ENCODE data around the gene CCNI.
"Not testable (repeated sequence)": the region's sequence is repeated elsewhere in the genome, so short reads cannot be mapped to it uniquely, and the experiment has no call there.

Gene CCNI

DNA sequence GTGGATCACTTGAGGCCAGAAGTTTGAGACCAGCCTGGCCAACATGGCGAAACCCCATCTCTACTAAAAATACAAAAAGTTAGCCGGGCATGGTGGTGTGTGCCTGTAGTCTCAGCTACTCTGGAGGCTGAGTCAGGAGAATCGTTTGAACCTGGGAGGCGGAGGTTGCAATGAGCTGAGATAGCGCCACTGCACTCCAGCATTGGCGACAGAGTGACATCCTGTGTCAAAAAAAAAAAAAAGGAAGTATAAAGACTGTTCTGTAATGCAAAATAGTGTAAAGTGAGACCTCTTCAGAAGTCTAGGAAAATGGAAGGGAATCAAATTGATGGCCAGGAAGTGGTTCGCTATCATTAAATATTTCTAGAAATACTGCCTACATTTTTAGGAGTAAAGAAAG lies 5.0 kb upstream of the CCNI start:
- DNase-seq = not testable (repeated sequence)

DNA sequence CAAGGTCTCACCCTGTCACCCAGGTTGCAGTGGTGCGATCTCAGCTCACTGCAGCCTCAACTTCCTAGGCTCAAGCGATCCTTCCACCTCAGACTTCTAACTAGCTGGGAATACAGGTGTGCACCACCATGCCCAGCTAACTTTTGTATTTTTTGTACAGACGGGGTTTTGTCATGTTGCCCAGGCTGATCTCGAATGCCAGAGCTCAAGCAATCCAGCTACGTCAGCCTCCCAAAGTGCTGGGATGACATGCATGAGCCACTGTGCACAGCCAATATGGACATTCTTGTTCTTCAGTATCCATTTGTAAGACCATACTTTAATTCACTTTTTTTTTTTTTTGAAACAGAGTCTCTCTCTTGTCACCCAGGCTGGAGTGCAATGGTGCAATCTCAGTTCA lies 3.5 kb upstream of the CCNI start:
- DNase-seq = no peak

DNA sequence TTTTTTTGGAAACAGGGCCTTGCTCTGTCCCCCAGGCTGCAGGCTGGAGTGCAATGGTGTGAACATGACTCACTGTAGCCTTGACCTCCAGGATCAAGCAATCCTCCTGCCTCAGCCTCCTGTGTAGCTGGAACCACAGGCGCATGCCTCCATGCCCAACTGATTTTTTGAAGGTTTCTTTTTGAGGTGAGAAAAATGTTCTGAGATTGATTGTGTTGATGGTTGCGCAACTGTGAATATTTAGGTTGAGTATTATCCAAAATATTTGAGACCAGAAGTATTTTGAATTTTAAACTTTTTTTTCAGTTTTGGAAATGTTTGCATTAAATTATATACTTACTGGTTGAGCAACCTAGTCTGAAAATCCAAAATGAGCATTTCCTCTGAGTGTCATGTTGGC lies 2.6 kb upstream of the CCNI start:
- DNase-seq = no peak

DNA sequence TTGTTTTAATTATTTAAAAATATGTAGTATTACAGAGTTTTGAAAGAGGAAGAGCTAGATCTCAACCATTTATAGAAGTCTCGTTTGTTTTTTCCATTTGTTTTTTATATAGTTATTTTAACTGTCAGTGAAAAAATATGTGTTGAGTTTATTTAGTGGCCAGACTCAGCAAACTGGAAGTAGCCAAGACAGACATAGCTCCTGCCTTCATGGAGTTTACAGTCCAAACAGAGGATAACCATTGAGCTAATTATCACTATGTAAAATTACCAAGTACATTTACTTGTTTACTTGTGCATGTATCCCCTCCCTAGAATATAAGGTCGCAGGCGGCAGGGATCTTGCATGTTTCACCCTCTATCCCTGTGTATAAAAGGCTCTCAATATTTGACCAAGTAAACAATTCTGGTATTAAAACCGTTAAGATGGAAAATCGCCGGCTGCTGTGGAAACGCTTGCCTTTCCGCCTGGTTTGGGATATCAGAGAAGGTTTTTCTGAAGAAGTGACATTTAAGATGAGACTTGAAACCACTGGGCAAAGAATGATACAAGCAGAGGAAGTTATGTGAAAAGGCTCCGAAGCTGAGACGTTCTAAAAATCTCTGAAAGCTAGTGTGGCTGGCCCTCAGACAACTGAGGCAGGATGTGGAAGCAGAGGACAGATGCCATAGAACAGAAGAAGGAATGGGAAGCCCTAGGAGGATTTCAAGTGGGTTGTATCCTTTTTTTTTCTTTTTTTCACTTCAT lies 1.3 kb upstream of the CCNI start:
- DNase-seq = no peak

DNA sequence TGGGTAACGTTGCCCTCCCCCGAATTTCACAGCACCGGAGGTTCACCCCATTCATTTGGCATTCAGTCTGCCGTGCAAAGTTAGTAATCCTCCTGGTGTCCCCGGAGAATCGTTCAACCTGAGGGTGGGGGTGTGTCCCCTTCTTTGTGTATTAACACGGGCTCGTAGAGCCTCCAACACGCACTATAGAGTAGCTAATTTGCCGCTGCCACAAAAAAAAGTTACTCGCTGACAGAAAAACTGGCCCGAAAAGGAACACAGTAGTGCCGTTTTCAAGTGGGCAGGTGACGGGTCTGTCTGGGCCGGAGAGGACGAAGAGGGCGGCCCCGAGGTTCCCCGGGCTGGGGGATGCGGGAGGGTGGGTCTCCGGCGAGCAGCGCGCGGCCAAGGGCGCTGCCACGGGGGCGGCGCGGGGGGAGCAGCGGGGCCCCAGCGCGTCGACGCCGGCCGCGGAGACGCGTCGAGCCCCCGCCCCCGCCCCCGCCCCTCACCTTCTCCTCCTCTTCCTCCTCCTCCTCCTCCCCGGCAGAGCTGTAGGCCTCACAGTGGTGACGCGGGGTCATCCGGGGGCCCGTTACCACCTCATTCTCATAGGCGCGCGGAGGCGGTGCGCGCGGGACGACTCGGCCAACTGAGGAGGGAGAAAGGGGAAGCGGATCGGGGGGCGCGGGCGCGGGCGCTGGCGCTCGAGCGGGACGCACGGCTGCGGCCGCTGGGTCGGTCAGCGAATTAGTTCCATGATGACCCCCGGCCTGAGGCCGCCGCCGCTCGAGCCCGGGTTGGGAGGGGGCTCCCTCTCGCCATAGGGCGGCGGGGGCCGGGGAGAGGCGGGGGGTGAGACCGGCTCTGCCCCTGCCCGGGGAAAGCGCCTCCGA lies 571 bp downstream of the CCNI start:
- DNase-seq = peak; percentile 83

GRCh38 chr4:77074381-77074831 lies 1.4 kb downstream of the CCNI start:
- no peak for DNase-seq

GRCh38 chr4:77073981-77074380 lies 1.8 kb downstream of the CCNI start:
- DNase-seq = no peak

DNA sequence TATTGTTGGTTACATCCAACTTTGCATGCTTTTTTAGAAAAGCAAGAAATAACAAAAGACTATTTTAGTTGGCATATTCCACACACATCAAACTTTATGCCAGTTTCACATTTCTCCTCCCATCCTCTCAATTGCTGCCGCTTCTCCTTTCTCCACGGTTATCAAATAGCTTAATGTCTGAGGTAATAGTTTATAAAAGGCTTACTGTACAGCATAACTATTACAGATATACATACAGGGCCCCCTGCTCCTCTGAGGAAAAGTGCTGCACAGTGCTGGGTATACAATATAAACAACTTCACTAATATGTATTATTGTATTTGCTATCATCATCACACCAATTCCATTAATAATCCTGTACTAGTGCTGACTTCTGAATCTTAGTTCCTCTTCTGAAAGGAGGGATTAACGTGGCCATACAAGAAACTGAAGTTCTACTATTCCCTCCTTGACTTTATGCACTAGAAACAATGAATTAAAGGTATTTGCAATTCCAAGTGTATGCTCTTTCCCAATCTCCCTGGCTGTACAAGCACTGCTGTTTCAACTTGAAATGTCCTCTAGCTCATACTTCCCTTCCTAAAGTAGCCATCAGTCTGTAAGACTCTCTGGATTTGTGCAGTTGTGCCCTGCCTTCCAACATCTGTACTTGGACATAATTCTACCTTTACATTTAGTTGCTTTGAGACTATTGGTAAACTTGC lies 2.5 kb downstream of the CCNI start:
- DNase-seq = no peak

DNA sequence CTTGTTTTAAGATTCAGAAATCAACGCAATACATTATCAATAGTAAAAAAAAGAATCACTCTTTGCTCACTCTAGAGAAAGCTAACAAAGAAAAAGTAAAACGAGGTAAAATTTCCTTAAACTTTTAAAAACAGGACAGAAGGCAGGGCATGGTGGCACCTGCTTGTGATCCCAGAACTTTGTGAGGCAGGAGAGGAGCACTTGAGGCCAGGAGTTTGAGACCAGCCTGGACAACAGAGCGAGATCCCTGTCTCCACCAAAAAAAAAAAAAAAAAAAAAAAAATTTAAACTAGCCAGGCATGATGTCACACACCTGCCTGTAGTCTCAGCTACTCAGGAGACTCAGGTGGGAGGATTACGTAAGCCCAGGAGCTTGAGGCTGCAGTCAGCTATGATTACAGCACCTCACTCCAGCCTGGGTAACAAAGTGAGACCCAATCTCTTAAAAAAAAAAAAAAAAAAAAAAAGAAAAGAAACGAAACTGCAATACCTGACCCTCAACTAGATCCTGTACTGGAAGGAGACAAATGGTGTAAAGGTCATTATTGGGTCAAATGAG lies 3.5 kb downstream of the CCNI start:
- DNase-seq = no peak

DNA sequence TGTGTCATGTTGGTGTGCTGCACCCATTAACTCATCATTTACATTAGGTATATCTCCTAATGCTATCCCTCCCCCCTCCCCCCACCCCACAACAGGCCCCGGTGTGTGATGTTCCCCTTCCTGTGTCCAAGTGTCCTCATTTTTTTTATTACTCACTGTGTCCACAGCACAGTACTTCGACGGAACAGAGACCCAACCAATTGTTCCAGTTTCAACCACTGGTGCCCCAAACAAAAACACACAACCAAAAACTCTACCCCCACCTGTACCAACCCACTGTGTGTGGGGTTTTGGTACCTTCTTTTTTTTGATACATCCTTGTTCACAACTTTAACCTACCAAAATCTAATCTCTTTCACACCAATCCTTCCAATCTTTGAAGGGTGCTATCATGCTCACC lies 6.3 kb downstream of the CCNI start:
- DNase-seq = not testable (repeated sequence)

GRCh38 chr4:77065382-77065781 lies 10.4 kb downstream of the CCNI start:
- DNase-seq = no peak

DNA sequence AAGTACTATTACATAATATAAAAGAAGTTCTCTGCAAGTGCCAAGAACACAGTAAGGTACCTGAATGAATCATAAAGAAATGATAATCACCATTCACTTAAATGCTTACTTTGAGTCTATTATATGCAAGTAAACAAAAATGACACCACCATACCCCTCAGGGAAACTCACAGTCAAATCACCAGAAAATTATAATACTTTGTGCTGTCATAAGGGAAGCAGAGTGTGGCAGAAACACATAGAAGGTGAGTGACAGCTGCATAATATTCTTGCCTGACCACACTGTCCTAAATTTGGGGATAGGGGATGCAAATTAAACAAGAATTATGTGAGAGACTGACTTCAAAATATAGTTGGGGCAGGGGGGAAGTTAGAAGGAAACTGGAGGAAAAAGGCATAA lies 12.9 kb downstream of the CCNI start:
- no peak for DNase-seq

DNA sequence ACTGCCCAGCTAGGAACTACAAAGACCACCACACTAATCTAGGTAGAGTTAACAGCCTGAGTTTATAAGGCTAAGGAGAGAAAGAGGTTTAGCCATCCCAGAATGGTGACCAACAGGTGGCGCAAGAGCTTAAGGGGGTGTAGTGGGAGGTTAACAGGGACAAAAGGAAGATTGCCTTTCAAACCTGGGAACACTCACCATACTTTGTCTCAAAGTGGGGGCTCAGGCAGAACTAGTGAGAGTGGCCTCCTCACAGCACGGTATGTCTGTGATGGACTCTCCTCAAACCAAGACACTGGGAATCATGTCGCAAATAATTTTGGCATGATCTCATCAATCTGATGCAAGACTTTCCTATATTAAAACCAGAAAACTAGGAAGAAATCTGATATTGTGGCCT lies 23.4 kb downstream of the CCNI start:
- peak; percentile 80 for DNase-seq

DNA sequence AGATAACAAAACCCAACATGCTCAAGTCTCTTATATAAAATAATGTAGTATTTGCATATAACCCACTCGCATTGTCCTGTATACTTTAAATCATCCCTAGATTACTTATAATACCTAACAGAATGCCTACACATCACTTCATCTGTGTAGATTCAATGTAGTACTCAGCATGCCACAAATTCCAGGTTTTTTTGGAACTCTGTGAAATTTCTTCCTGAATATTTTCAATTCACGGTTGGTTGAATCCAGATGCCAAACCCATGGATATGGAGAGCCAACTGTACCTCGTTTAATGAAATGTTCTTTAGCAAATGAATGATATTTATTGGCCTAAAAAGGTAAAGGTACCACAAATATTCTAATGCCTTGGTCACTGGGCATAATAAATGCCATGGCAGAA lies 24.8 kb downstream of the CCNI start:
- DNase-seq = no peak

DNA sequence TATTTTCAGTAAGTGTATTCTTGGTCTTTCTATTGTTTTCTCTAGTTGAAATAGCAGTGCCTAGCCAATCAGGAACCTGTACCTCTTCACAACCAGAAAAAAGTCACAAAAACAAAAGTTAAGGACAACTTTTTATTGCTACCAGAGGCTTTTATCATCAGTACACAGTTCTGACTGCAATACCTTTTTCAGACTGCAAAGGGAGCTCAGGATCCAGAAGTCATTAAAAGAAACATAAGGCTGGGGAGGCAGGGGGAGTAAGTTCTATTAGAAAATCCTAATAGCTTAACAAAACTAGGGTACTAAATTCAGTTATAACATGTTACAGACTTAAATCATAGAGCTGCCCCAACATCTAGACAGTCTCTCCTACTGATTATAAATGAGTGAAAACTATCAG lies 28.8 kb downstream of the CCNI start:
- no peak for DNase-seq

DNA sequence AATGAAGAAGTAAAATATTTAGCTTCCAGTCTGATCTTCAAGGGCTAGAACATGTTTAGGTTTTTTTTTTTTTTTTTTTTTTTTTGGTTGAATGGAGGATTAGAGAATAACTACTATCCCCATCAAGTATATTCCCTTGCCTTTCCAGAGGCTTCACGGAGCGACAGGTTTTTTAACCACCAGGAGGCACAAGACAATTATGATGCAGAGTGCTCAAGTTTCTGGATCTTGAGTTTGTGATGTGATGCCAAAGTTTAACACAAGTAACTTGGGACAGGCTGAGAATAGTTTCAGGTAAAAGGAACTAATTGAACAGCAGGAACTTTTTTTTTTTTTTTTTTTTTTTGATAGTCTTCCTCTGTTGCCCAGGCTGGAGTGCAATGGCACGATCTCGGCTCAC lies 30.3 kb downstream of the CCNI start:
- DNase-seq = no peak

GRCh38 chr4:77044461-77045150 lies 31.2 kb downstream of the CCNI start:
- DNase-seq = no peak

- no peak for DNase-seq
Observed at GRCh38 chr4:77043507-77044136, 32.2 kb downstream of the CCNI start.

DNA sequence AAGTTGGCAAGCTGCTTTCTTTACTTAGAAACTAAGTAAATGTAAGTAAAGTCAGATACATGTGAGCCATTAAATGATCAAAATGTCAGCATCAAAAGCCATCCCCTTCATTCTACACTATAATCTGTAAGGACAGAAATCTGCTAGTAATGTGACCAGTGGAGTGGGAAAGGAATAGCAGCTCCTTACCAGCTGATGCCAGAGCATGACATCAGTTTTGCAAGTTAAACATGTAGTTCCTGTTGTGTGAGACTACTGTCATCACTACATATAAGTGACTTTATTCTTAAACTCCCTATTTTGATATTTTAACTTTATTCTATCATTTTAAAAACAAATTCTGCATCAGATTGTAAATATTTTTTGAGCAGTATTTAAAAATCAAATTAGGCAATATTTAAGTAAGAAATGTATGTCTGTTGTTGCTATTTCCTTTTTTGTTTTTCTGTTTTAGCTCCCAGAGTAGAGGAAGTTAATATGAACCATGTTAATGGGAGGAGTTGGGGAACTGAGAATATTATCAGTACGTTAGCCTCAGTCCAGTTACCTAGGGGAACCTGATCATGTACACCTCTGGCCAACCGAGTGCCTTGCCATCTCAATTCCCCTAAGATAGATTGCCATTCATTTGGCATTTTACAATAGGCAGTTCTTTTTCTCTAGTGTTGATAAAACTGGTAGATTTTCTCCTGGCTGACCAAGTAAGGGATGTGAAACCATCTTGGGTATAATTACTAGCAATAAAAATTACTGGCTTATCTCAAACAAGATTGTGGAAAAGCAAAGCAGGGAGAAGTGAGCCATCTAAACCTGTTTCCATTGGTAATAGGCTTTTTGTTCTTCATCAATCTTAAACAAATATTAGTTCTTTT lies 34.7 kb downstream of the CCNI start:
- no peak for DNase-seq

GRCh38 chr4:77040270-77040669 lies 35.5 kb downstream of the CCNI start:
- no peak for DNase-seq

DNA sequence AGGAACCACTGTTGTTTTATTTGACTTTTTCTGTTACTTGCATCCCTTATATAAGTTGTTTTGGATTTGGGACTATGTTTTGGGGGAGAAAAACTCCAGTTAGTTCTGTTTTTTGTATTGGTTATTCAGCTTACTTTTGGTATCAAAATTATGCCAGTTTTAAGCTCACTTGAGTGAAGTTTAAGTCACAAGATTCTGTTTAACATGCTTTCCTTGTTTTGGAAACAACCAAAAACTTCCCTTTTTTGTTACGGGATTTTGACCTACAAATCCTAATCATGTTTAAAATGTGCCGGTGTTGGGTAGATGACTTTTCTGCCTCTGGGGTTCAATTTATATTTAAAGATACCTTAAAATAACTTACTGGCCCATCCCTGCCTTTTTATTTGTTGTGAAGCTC lies 36.0 kb downstream of the CCNI start:
- no peak for DNase-seq
